IPS-20b (cell line): ENCODE data around the gene ATP10D.

ENCODE experiments used
- H3K27ac ChIP-seq: one replicate; pipeline ENCODE4 v1.5.1; 2013; ENCODE audit warnings: low read length
- H3K27me3 ChIP-seq: 2 replicates; pipeline ENCODE4 v1.6.1; 2013; ENCODE audit warnings: mild to moderate bottlenecking, low read length, inconsistent platforms; ENCODE audit not compliant: insufficient read depth
- H3K36me3 ChIP-seq: 2 replicates; pipeline ENCODE4 v1.6.1; 2013; ENCODE audit warnings: low read depth, mild to moderate bottlenecking, inconsistent platforms, low read length, moderate library complexity; ENCODE audit not compliant: insufficient read depth
- H3K4me1 ChIP-seq: 2 replicates; pipeline ENCODE4 v1.6.1; 2013; ENCODE audit warnings: mild to moderate bottlenecking, control low read depth, inconsistent platforms, low read length, moderate library complexity; ENCODE audit not compliant: insufficient read depth
- H3K4me3 ChIP-seq: 2 replicates; pipeline ENCODE4 v1.5.1; 2013; ENCODE audit warnings: mild to moderate bottlenecking, low read length, inconsistent platforms
- H3K9ac ChIP-seq: 2 replicates; pipeline ENCODE4 v1.6.1; 2013; ENCODE audit warnings: low read depth, mild to moderate bottlenecking, inconsistent platforms, low read length, moderate library complexity
- H3K9me3 ChIP-seq: 2 replicates; pipeline ENCODE4 v1.6.1; 2013; ENCODE audit warnings: mild to moderate bottlenecking, low read depth, low read length, inconsistent platforms; ENCODE audit not compliant: insufficient read depth

The ATP10D gene

GRCh38 chr4:47562297-47562696, 77.2 kb downstream of the ATP10D start:
- H3K4me1 ChIP-seq, result no peaks in the 10 kb centered on the region
- no peak overlapping the region for H3K27ac ChIP-seq
- H3K9me3 ChIP-seq, result no peaks in the 10 kb centered on the region
- H3K36me3 ChIP-seq, result no peaks in the 10 kb centered on the region
- H3K9ac ChIP-seq, result no peak overlapping the region
- no peak overlapping the region for H3K4me3 ChIP-seq
- no peaks in the 10 kb centered on the region for H3K27me3 ChIP-seq

- Histone ChIP-seq H3K27me3 (no peaks in the 10 kb centered on the region), H3K36me3 (no peaks in the 10 kb centered on the region), H3K9ac (no peak overlapping the region), H3K27ac (no peak overlapping the region), H3K4me1 (no peaks in the 10 kb centered on the region), H3K9me3 (no peaks in the 10 kb centered on the region), H3K4me3 (no peak overlapping the region)
These were observed 81.5 kb downstream of the ATP10D start for GRCh38 chr4:47566566-47566965.

- no peak overlapping the region for H3K4me3 ChIP-seq
- no peak overlapping the region for H3K9ac ChIP-seq
- H3K4me1 ChIP-seq, result no peaks in the 10 kb centered on the region
- no peak overlapping the region for H3K27ac ChIP-seq
- H3K9me3 ChIP-seq, result no peaks in the 10 kb centered on the region
- H3K27me3 ChIP-seq, result no peaks in the 10 kb centered on the region
- H3K36me3 ChIP-seq, result no peaks in the 10 kb centered on the region
These were observed 81.9 kb downstream of the ATP10D start for GRCh38 chr4:47566969-47567368.

GRCh38 chr4:47567511-47567910, 82.4 kb downstream of the ATP10D start:
- Histone ChIP-seq H3K4me3 (no peak overlapping the region), H3K9ac (no peak overlapping the region), H3K9me3 (no peaks in the 10 kb centered on the region), H3K27ac (no peak overlapping the region), H3K36me3 (no peaks in the 10 kb centered on the region), H3K4me1 (no peaks in the 10 kb centered on the region), H3K27me3 (no peaks in the 10 kb centered on the region)

- Histone ChIP-seq H3K27me3 (no peaks in the 10 kb centered on the region), H3K4me1 (no peaks in the 10 kb centered on the region), H3K4me3 (no peak overlapping the region), H3K27ac (no peak overlapping the region), H3K9me3 (no peaks in the 10 kb centered on the region), H3K36me3 (no peaks in the 10 kb centered on the region), H3K9ac (no peak overlapping the region)
These were observed 85.7 kb downstream of the ATP10D start for GRCh38 chr4:47570816-47571215.

- Histone ChIP-seq H3K4me1 (no peaks in the 10 kb centered on the region), H3K27me3 (no peaks in the 10 kb centered on the region), H3K27ac (no peak overlapping the region), H3K9me3 (no peaks in the 10 kb centered on the region), H3K9ac (no peak overlapping the region), H3K4me3 (no peak overlapping the region), H3K36me3 (no peaks in the 10 kb centered on the region)
These were observed 87.9 kb downstream of the ATP10D start for GRCh38 chr4:47572981-47573380.

- Histone ChIP-seq H3K27me3 (no peaks in the 10 kb centered on the region), H3K36me3 (no peaks in the 10 kb centered on the region), H3K9me3 (no peaks in the 10 kb centered on the region), H3K27ac (no peak overlapping the region), H3K4me1 (no peaks in the 10 kb centered on the region), H3K4me3 (no peak overlapping the region), H3K9ac (no peak overlapping the region)
These were observed 92.9 kb downstream of the ATP10D start for GRCh38 chr4:47577779-47578553.

GRCh38 chr4:47579235-47579634, 94.2 kb downstream of the ATP10D start:
- H3K4me1 ChIP-seq, result no peaks in the 10 kb centered on the region
- no peaks in the 10 kb centered on the region for H3K9me3 ChIP-seq
- H3K9ac ChIP-seq, result no peak overlapping the region
- no peaks in the 10 kb centered on the region for H3K36me3 ChIP-seq
- H3K4me3 ChIP-seq, result no peak overlapping the region
- H3K27me3 ChIP-seq, result no peaks in the 10 kb centered on the region
- no peak overlapping the region for H3K27ac ChIP-seq

- Histone ChIP-seq H3K36me3 (no peaks in the 10 kb centered on the region), H3K9me3 (no peaks in the 10 kb centered on the region), H3K27ac (no peak overlapping the region), H3K9ac (no peak overlapping the region), H3K27me3 (no peaks in the 10 kb centered on the region), H3K4me3 (no peak overlapping the region), H3K4me1 (no peaks in the 10 kb centered on the region)
These were observed 105.2 kb downstream of the ATP10D start for GRCh38 chr4:47590325-47590724.

GRCh38 chr4:47597696-47598095, 112.6 kb downstream of the ATP10D start:
- H3K4me3 ChIP-seq, result no peak overlapping the region
- no peaks in the 10 kb centered on the region for H3K4me1 ChIP-seq
- H3K9ac ChIP-seq, result no peak overlapping the region
- H3K27me3 ChIP-seq, result no peaks in the 10 kb centered on the region
- H3K36me3 ChIP-seq, result no peaks in the 10 kb centered on the region
- H3K27ac ChIP-seq, result no peak overlapping the region
- no peaks in the 10 kb centered on the region for H3K9me3 ChIP-seq

- Histone ChIP-seq H3K4me3 (no peak overlapping the region), H3K27me3 (no peaks in the 10 kb centered on the region), H3K27ac (no peak overlapping the region), H3K9me3 (no peaks in the 10 kb centered on the region), H3K4me1 (no peaks in the 10 kb centered on the region), H3K36me3 (no peaks in the 10 kb centered on the region), H3K9ac (no peak overlapping the region)
These were observed 113.2 kb downstream of the ATP10D start for GRCh38 chr4:47598320-47598719.

- H3K27ac ChIP-seq, result no peak overlapping the region
- H3K4me1 ChIP-seq, result no peaks in the 10 kb centered on the region
- H3K27me3 ChIP-seq, result no peaks in the 10 kb centered on the region
- no peak overlapping the region for H3K9ac ChIP-seq
- H3K4me3 ChIP-seq, result no peak overlapping the region
- H3K36me3 ChIP-seq, result no peaks in the 10 kb centered on the region
- H3K9me3 ChIP-seq, result no peaks in the 10 kb centered on the region
These were observed 113.8 kb downstream of the ATP10D start for GRCh38 chr4:47598896-47599295.
